GM18526 (cell line): Measurements from ENCODE around the gene FAM209A.
"Not testable (repeated sequence)": the region's sequence is repeated elsewhere in the genome, so short reads cannot be mapped to it uniquely, and the experiment has no call there.

Source experiments
- POLR2A ChIP-seq: IDR thresholded peaks from 3 replicates; pipeline ENCODE4 v1.6.1; 2011; ENCODE audit not compliant: insufficient read length; ENCODE audit errors: extremely low read depth

The FAM209A gene

DNA sequence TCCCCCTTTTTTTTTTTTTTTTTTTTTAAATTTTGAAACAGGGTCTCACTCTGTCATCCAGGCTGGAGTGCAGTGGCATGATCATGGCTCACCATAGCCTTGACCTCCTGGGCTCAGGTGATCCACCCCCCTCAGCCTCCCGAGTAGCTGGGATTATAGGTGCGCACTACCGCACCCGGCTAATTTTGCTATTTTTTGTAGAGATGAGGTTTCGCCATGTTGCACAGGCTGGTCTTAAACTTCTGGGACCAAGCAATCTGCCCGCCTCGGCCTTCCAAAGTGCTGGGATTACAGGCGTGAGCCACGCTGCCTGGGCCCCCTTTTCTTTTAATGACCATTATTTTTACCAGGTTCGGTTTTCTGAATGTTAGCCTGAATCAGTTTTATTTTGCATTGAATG is 5.0 kb upstream of the FAM209A start:
- TF ChIP-seq POLR2A: no peak

DNA sequence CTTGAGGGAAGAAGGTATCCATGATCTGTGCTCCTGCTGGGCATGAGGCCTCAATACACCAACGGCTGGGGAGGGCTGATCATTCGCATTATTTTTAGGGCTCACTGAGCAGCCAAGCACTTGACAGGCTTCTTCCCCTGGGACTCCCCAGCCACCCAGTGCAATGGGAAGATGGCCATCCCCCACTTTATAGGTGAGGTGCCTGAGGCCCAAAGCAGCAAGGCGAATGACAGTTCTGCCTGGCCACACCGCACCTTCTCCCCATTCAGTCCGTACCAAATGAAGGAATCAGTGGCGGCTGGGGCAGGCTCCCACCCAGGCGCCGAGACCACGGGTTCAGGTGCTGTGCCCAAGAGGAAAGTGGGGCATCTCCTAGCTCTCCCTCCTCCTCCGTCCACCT is 4.4 kb upstream of the FAM209A start:
- no peak for TF ChIP-seq POLR2A

- no peak for TF ChIP-seq POLR2A
These were observed 2.2 kb upstream of the FAM209A start for GRCh38 chr20:56522311-56522710.

GRCh38 chr20:56527521-56527920 is 3.0 kb downstream of the FAM209A start:
- no peak for TF ChIP-seq POLR2A

DNA sequence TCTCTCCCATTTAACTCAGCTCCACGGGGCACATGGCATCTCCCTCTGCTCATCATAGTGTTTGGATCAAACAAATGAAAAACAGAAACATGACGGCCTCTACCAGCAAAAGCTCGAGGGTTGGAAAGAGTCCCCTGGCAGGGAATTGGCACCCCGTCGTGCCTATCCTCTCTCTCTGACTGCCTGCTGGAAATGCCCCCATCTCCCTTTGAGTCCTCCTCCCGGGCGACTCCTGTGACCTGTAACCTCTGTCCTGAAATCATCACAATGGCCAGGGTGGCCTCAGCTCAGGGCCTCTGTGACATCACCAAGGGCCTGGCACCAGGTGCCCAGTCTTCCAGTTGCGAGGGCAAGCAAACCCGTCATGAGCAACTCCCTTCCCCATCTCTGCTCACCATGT is 8.4 kb downstream of the FAM209A start, which contains the start of gene FAM209B:
TSS of gene FAM209B (plus strand) at position 301 of the 400 bp plus-strand sequence. CDS start at position 397, 96 bp downstream.
- not testable (repeated sequence) for TF ChIP-seq POLR2A

GRCh38 chr20:56537997-56538396 is 13.5 kb downstream of the FAM209A start:
- no peak for TF ChIP-seq POLR2A

DNA sequence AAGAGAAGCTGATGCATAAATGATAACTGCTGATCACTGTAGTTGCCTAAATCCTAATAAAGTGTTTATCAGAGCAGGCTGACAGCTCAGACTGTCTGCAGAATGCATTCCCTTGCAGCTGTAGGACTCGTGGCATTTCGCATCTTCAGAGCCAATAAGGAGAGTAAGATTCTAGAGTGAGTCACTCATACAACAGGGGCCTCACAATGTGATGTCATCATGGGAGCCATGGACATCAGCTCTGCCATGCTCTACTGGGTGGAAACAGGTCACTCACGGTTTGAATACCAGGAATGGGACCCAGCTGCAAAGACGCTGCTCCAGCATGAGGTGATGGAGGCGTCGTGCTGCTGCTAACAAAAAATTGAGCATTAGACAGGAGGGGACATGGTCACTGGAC is 15.9 kb downstream of the FAM209A start:
- TF ChIP-seq POLR2A: no peak

DNA sequence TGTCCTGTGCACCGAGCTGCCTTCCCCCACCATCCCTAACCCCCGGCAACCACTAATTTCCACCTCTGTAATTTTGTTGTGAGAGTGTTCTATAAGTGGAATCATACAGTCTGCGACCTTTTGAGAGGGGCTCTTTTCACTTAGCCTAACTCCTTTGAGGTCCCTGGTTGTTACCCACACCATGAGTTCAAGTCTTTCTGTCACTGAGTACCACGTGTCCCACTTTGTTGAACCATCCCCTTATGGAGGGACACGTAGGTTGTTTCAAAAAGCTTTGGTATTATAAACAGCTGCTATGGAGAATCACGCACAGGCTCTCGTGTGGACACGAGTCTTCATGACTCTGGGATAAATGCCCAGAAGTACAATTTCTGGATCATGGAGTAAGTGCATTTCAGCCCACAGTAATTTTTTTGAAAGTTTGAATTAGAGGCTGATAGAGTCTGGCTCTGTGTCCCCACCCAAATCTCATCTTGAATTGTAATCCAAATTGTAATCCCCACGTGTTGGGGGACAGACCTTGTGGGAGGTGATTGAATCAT is 18.0 kb downstream of the FAM209A start:
- TF ChIP-seq POLR2A: no peak

DNA sequence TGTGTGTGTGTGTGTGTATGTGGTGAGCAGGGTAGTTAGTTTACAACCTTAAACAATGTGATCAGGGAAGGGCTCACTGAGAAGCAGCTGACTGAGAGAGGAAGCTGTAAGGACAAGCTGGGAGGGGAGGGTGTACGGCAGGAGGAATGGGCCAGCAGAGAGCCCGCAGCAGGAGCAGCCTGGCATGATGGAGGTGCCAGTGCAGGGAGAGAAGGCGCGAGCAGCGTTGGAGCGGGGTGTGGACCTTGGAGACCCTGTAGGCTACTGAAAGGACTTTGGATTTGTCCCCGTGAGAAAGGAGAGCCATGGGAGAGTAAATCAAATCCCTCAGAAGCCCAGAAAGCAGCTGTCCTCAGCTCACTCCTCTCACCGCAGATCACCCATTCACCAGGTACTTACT is 27.0 kb downstream of the FAM209A start:
- no peak for TF ChIP-seq POLR2A

DNA sequence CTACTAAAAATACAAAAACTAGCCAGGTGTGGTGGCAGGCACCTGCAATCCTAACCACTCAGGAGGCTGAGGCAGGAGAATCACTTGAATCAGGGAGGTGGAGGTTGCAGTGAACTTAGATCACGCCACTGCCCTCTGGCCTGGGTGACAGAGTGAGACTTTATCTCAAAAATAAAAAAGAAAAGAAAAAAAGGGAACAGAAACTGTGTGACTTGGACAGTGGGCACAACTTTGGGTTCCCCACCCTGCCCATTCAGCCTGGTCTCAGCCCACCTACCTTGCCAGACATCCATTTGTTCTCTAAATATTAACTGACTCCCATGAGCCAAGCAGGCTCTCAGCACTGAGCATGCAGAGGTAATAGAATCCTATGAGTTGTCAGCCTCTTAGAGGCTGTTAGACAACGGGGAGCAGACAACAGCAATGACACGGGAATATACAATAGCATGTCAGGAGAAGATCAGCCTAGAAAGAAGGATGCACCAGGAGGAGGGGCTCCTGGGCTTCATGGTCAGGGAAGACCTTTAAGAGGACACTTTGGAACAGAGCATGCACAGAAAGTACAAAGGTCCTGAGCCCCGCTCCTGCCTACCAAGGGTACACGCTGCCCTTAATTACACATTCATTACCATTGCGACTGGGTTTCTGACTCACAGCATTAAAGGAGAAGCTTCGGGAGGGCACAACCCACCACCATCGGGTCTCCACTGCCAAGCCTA is 28.5 kb downstream of the FAM209A start:
- no peak for TF ChIP-seq POLR2A

DNA sequence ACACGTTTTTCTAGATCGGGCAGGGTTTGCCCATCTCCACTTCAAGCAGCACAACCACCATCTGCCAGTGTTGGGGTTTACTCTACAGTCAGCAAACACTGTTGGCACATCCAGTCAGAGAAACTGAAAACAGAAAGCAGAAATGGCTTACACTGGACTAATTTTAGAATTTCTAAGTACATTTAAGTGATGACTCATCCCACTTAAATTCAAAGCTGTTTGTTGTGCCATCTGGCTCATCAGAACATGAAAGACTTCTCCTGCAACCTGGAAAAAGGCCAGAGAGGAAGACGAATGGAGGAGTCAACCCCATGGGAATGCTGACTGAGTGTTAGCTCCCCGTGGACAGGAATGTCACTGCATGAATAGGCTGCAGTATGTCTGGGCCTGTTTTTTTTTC is 30.3 kb downstream of the FAM209A start:
- no peak for TF ChIP-seq POLR2A

DNA sequence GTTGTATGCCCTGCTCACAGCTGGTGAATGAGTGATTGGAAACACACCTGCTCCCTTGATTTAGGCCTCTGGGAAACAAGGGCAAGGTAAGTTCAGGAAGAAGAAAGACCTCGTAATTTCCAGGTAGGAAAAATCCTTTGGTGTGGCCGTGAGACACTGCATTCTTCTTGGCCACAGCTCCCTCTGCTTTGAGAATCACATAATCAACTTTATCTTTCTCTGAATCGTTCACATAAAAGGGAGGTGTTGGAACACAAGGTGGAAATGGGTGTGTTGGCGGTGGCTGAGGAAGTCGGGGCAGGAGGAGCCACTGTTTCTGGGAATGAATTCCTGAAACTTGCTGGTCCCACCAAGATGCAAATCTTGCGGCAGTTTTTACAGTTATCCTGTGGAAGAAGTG is 34.4 kb downstream of the FAM209A start:
- no peak for TF ChIP-seq POLR2A

GRCh38 chr20:56565511-56565910 is 41.0 kb downstream of the FAM209A start:
- no peak for TF ChIP-seq POLR2A

DNA sequence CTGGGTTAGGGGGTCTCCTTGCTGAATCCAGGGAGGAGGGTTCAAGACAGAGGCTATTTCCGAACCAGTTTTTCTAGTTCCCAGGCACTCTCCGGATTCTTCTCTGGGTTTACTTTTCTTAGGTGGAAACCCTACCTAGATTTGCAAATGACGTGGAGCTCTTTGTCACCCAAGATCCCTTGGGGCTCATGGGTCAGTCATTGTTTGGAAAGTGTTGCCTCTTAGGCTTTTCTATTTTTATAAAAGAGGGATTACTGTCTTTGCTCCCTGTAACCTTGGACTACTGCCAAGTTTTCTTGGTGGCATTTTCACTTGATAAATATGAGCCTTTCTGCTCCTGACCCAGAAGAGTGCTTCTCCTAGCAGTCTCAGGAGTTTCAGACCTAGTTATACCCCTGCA is 42.1 kb downstream of the FAM209A start:
- TF ChIP-seq POLR2A: no peak

DNA sequence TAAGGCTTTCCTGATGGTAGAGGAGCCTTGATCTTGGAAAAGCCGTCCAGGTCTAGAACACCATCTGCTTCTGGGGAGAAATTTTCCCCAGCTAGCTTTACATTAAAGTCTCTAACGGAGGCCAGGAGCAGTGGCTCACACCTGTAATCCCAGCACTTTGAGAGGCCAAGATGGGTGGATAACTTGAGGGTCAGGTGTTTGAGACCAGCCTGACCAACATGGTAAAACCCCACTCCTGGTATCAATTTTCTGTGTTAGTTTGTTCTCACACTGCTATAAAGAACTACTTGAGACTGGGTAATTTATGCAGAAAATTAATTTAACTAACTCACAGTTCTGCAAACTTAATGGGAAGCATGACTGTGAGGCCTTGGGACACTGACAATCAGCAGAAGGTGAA is 46.3 kb downstream of the FAM209A start:
- no peak for TF ChIP-seq POLR2A

DNA sequence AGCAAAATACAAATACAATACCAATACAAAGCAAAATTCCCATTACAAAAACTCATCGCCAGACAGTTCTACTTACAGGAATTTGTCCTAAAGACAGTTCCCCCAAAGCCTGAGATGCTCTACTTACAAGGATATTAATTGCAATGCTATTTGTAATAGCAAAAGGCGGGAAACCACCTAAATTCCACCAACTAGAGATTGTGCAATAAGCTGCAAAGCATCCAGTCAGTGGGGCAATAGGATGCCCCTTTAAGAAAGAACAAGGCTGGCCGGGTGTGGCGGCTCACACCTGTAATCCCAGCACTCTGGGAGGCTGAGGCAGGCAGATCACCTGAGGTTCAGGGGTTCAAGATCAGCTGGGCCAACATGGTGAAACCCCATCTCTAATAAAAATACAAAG is 47.6 kb downstream of the FAM209A start:
- no peak for TF ChIP-seq POLR2A

- no peak for TF ChIP-seq POLR2A
These were observed 49.4 kb downstream of the FAM209A start for GRCh38 chr20:56573986-56574385.
